Spleen (tissue), 11 donors: ENCODE measurements around the gene DLG2. TPM values are rescaled to one million over a fixed set of nuclear protein-coding genes. Genes with fewer than 3 reads are reported as not detected.

ENCODE experiments used
- DNase-seq: peaks from one replicate; pipeline ENCODE4 v3.0.0-alpha.2; 2020
- H3K27ac ChIP-seq, 8 donors: fragments of 200-600 bp; sonication (generic) in 7 of 8; 1 replicate in 4 of 8; 2 replicates in 4 of 8; pipeline versions ENCODE4 v1.5.0 to v1.8.0; 2016 to 2021; ENCODE audit warnings: inconsistent platforms in 4 of 8, mild to moderate bottlenecking in 4 of 8, moderate library complexity in 1 of 8
- H3K27me3 ChIP-seq, 7 donors: fragments of 200-600 bp; sonication (generic) in 6 of 7; replicated peaks in 1 of 7; 1 replicate in 4 of 7; 2 replicates in 3 of 7; pipeline versions ENCODE4 v1.5.0 to v1.8.0; 2016 to 2021; ENCODE audit warnings: inconsistent platforms in 3 of 7, mild to moderate bottlenecking in 1 of 7
- H3K36me3 ChIP-seq, 6 donors: fragments of 200-600 bp; sonication (generic) in 5 of 6; 1 replicate in 4 of 6; 2 replicates in 2 of 6; pipeline versions ENCODE4 v1.5.0 to v1.8.0; 2016 to 2021; ENCODE audit warnings: inconsistent platforms in 2 of 6
- H3K4me1 ChIP-seq, 6 donors: fragments of 200-600 bp; sonication (generic) in 5 of 6; 1 replicate in 3 of 6; 2 replicates in 3 of 6; pipeline versions ENCODE4 v1.5.0 to v1.8.0; 2016 to 2021; ENCODE audit warnings: inconsistent platforms in 3 of 6
- H3K4me3 ChIP-seq, 8 donors: fragments of 200-600 bp; sonication (generic) in 7 of 8; 1 replicate in 4 of 8; 2 replicates in 4 of 8; pipeline versions ENCODE4 v1.5.0 to v1.8.0; 2016 to 2021; ENCODE audit warnings: inconsistent platforms in 4 of 8, mild to moderate bottlenecking in 4 of 8, moderate library complexity in 2 of 8
- H3K9me3 ChIP-seq, 8 donors: fragments of 200-600 bp; sonication (generic) in 7 of 8; 1 replicate in 4 of 8; 2 replicates in 4 of 8; pipeline versions ENCODE4 v1.5.0 to v1.8.0; 2016 to 2021; ENCODE audit warnings: inconsistent platforms in 4 of 8
- POLR2A ChIP-seq, 3 donors: fragments of 450-650 bp; IDR thresholded peaks; one replicate each; pipeline ENCODE4 v1.5.1; 2017; ENCODE audit warnings: antibody characterized with exemption in 3 of 3, mild to moderate bottlenecking in 1 of 3
- POLR2AphosphoS5 ChIP-seq, 3 donors: sonication (generic); formaldehyde crosslinking; IDR thresholded peaks; one replicate each; pipeline ENCODE4 v1.5.1; 2017; ENCODE audit warnings: antibody characterized with exemption in 3 of 3
- WGBS, 5 donors: extraction: QIAGEN DNeasy Blood & Tissue Kit in 3 of 5; methylation state at CpG; one replicate each; pipeline versions ENCODE4 v1.1.5 to v1.1.7; 2013 to 2018; 5-methylcytosine and 5-hydroxymethylcytosine counted together
- intact Hi-C: fragments of 100-400 bp; cut with DNase I; formaldehyde crosslinking; loops from one replicate; pipeline ENCODE4 v1.15.0; 2023; ENCODE audit warnings: low total_unique reads
- polyA plus RNA-seq, 3 donors: library from polyadenylated mRNA; stranded (reverse); fragments of 200-250 nt; gene quantifications; one replicate each; pipeline ENCODE4 v1.2.1, GENCODE V29; 2013
- total RNA-seq, 7 donors: library from RNA; depleted of rRNA in 3 of 7; stranded (reverse); fragments of >200 nt in 3 of 7; fragmentation: NEBNext Ultra II Directional in 4 of 7; extraction: Animal tissue kit (Norgen Biotek cat#: 25700) in 4 of 7; gene quantifications; one replicate each; pipeline versions ENCODE4 v1.1.0 to v1.2.1, GENCODE V29; 2016 to 2021
- TF ChIP-seq, protein P1 (sequence below), 11 experiments: fragments of 200-600 bp in 7 of 11; fragments of 450-650 bp in 4 of 11; sonication (generic) in 4 of 11; IDR thresholded peaks in 8 of 11; conservative IDR thresholded peaks in 3 of 11; 1 replicate in 7 of 11; 2 replicates in 4 of 11; pipeline versions ENCODE4 v1.4.0 to v1.8.0; 2016 to 2021; ENCODE audit warnings: antibody characterized with exemption in 11 of 11, inconsistent platforms in 4 of 11, mild to moderate bottlenecking in 1 of 11
- donor health status: healthy with polysubstance abuse.
- donor health status: DM: no; HTN: no; CAD: no; lungs with moderate emphysema.
- donor health status: DM: no; HTN: no; CAD: no.
- donor health status: Bipolar disorder and iron deficiency.
- donor health status: healthy.
- donor health status: DM: no; HTN: no; CAD: no.
- donor health status: DM: yes; HTN: yes; CAD: no.

Gene DLG2
- total and polyA plus RNA-seq, 10 donors, result 0.43 to 12.7 (median 7.9) TPM

DNA sequence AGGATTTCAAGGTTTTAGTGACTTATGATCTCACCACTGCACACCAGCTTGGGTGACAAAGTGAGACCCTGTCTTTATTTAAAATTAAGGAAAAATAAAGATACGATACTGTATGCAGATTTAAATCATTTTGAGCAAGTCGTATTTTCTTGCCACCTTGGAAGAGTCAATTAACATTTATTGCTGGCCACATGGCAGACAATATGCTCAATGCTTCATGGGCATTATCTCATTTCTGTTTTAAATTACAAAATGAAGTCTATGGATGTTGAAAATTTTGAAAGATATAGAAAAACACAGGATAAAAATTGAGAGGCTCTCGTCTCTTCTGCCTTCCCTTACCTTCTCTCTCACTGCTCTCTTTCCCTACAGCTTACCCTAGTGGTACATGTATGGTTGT lies 1992.0 kb downstream of the DLG2 start:
- no peak for DNase-seq
- Histone ChIP-seq H3K27me3 (no peaks in the 10 kb centered on the region), H3K4me1 (no peaks in the 10 kb centered on the region), H3K9me3 (no peaks in the 10 kb centered on the region), H3K27ac (no peak overlapping the region), H3K4me3 (no peak overlapping the region), H3K36me3 (no peaks in the 10 kb centered on the region)
- WGBS, 5 donors, result 63 to 85% (median 81%) methylated on average over 3 of the region's 3 CpGs
- intact Hi-C loops, result no loop called here
- TF ChIP-seq, protein P1, sequence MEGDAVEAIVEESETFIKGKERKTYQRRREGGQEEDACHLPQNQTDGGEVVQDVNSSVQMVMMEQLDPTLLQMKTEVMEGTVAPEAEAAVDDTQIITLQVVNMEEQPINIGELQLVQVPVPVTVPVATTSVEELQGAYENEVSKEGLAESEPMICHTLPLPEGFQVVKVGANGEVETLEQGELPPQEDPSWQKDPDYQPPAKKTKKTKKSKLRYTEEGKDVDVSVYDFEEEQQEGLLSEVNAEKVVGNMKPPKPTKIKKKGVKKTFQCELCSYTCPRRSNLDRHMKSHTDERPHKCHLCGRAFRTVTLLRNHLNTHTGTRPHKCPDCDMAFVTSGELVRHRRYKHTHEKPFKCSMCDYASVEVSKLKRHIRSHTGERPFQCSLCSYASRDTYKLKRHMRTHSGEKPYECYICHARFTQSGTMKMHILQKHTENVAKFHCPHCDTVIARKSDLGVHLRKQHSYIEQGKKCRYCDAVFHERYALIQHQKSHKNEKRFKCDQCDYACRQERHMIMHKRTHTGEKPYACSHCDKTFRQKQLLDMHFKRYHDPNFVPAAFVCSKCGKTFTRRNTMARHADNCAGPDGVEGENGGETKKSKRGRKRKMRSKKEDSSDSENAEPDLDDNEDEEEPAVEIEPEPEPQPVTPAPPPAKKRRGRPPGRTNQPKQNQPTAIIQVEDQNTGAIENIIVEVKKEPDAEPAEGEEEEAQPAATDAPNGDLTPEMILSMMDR (IDR thresholded peaks at IDR 0.05 in 8 of 11, conservative IDR thresholded peaks at IDR 0.05 in 3 of 11), result no peak
- TF ChIP-seq POLR2A (IDR thresholded peaks at IDR 0.05), result no peak
- no peak for TF ChIP-seq POLR2AphosphoS5 (IDR thresholded peaks at IDR 0.05)

DNA sequence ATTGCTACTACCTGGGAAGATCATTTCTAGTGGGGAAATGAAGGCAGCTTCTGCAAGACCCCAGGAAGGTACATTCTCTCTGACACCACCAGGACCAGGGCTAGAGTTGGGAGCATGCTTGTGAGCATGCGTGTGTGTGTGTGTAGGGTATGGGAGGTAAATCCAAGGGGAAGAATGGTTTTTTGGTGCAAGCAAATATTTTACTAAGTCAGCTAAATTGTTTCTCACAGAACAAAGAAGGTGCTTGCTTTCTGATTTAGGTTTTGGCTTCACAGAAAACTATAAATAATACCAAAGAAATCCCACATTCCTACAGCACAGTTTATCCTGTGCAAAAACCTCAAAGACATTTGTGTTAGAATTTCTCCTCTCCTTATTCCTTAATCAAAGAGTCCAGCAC lies 1996.9 kb downstream of the DLG2 start:
- intact Hi-C loops, result no loop called here
- no peaks in the 10 kb centered on the region for H3K27me3 ChIP-seq
- no peak for DNase-seq
- H3K9me3 ChIP-seq, result no peaks in the 10 kb centered on the region
- WGBS, 5 donors, result 86 to 96% (median 92%) methylated on average over 1 of the region's 1 CpG
- no peak overlapping the region for H3K27ac ChIP-seq
- H3K36me3 ChIP-seq, result no peaks in the 10 kb centered on the region
- TF ChIP-seq POLR2AphosphoS5 (IDR thresholded peaks at IDR 0.05), result no peak
- TF ChIP-seq, protein P1 (IDR thresholded peaks at IDR 0.05 in 8 of 11, conservative IDR thresholded peaks at IDR 0.05 in 3 of 11), result no peak
- TF ChIP-seq POLR2A (IDR thresholded peaks at IDR 0.05), result no peak
- H3K4me3 ChIP-seq, result no peak overlapping the region
- H3K4me1 ChIP-seq, result no peaks in the 10 kb centered on the region

DNA sequence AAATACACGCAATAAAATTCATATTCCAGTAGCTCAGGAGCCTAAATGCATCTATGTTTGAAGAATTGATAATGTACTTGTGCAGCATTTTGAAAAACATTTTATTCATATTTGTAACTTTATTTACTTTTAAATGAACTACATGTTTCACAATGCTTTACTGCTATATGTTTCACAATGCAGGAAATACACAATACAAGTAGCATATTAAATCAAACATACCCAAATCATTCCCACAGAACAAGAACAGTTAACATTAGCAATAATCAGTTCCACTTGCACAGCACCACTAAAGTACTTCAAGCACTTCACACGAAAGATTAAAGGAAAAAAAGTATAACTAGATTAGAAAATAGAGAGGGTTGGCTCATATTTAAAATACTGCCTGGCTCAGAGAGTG lies 1997.4 kb downstream of the DLG2 start:
- H3K9me3 ChIP-seq, result no peaks in the 10 kb centered on the region
- 44 to 73% (median 51%) methylated on average over 2 of the region's 2 CpGs for WGBS, 5 donors
- no peaks in the 10 kb centered on the region for H3K27me3 ChIP-seq
- DNase-seq, result no peak
- no peak overlapping the region for H3K27ac ChIP-seq
- TF ChIP-seq, protein P1 (IDR thresholded peaks at IDR 0.05 in 8 of 11, conservative IDR thresholded peaks at IDR 0.05 in 3 of 11), result no peak
- TF ChIP-seq POLR2AphosphoS5 (IDR thresholded peaks at IDR 0.05) (no peak), POLR2A (IDR thresholded peaks at IDR 0.05) (no peak)
- H3K36me3 ChIP-seq, result no peaks in the 10 kb centered on the region
- intact Hi-C loops, result no loop called here
- H3K4me3 ChIP-seq, result no peak overlapping the region
- H3K4me1 ChIP-seq, result no peaks in the 10 kb centered on the region

DNA sequence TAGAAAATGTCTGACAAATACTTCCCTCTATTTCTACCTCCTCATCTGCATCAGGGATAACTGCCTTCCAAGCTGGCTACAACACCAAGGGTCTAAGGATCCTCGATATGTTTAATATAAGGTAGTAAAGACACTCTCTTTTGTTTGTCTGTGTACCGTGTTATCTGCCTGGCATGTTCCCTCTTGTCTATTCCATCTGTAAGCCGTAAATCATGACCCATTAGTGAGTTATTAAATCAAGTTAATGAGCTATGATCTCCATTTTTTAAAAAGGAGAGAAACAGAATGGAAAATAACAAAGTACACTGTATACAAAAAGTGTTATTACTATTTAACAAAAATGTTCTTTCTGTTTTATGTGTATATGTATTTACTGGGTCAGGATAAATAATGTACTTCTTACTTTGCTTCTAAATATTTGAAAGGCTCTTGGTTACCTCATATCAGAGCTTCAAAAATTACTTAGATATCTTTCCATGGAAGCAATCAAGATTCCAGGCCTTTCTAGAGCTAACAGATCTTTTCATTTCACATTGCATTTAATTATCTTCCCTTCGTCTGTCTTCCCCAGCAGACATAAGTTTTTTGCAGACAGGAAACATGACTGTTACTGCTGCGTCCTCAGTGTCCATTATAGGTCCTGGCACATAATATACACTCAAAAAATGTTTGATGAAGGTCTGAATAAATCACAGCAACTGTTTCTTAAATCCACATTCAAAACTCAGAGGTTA lies 1998.4 kb downstream of the DLG2 start:
- TF ChIP-seq POLR2AphosphoS5 (IDR thresholded peaks at IDR 0.05) (no peak), POLR2A (IDR thresholded peaks at IDR 0.05) (no peak)
- TF ChIP-seq, protein P1 (IDR thresholded peaks at IDR 0.05 in 8 of 11, conservative IDR thresholded peaks at IDR 0.05 in 3 of 11), result no peak
- Histone ChIP-seq H3K9me3 (no peaks in the 10 kb centered on the region), H3K27ac (no peak overlapping the region), H3K4me3 (no peak overlapping the region), H3K36me3 (no peaks in the 10 kb centered on the region), H3K4me1 (no peaks in the 10 kb centered on the region), H3K27me3 (no peaks in the 10 kb centered on the region)
- DNase-seq, result no peak
- 54 to 66% (median 60%) methylated on average over 5 of the region's 5 CpGs for WGBS, 5 donors
- intact Hi-C loops, result no loop called here
